ENCODE measurements around the gene GLDC.

- no peak for TF ChIP-seq YY1 (IDR thresholded peaks at IDR 0.05; ENCODE audit: insufficient read depth, insufficient read length)
- no peak for TF ChIP-seq SUZ12 (IDR thresholded peaks at IDR 0.05; ENCODE audit: extremely low read depth, insufficient read depth, insufficient read length)
- no peak for TF ChIP-seq ZNF274 (IDR thresholded peaks at IDR 0.05; ENCODE audit: low read depth, low read length)
Observed at GRCh38 chr9:6677803-6678202, 32.3 kb upstream of the GLDC start.

All from NT2/D1 (cell line).